ENCODE data around the gene GLYATL3. TPM values are rescaled to one million over a fixed set of nuclear protein-coding genes. Genes with fewer than 3 reads are reported as not detected.

Gene GLYATL3
- total and polyA plus RNA-seq, 10 of the 15 experiments (the other 5 are each of a cell fraction or from before 2014, with no cell fraction given) = not detected

DNA sequence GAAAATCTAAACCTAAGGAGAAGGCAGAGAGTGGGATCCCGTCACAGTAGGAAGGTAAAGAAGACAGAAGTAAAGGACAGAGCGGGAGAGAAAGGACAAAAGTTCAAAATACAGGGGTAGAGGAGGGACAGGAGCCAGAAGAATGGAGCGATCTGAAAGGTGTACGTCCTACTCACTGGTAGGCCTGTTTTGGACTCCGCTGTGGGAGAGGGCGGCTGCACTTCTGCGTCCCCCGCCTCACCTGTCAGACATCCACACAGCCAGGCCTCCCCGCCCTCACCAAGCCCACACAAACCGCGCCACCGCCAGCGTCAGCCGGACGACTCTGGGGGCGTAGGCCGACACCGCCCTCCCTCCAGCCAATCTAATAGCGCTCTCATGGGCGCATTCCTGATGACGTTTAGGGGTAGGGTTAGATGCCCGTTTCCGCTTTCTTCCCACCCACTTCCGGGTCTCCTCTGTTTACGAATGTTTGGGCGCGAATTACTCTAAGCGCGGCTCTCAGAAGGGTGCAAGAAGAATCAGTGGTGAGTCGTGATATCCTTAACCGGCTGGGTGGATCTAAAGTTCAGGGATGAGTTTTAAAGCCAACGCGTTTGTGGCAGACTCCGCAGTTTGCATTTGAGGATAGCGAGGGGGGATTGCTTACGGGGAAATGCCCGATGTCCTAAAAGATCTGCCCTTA is 36.7 kb upstream of the GLYATL3 start, which contains the start of the genes CENPQ and MMUT (continued):
- no peak for TF ChIP-seq ZNF274 (IDR thresholded peaks at IDR 0.05; ENCODE audit: insufficient read depth, insufficient read length)
- TF ChIP-seq KLF5 (IDR thresholded peaks at IDR 0.05; ENCODE audit: partially characterized antibody) = peak; percentile 88
- TF ChIP-seq ZBED1 (IDR thresholded peaks at IDR 0.05; ENCODE audit: borderline replicate concordance) = peak; percentile 21; the same call in 1 of the 2 replicates
- peak; percentile 90 for TF ChIP-seq FOXK2 (IDR thresholded peaks at IDR 0.05)
- peak; percentile 18; the same call in 1 of the 2 replicates for TF ChIP-seq DPF2 (IDR thresholded peaks at IDR 0.05)
- TF ChIP-seq HDAC2 (IDR thresholded peaks at IDR 0.05) = no peak; the same call in 1 of the 2 replicates
- TF ChIP-seq NR2C2 (IDR thresholded peaks at IDR 0.05; ENCODE audit: borderline replicate concordance, control insufficient read depth, insufficient read length, low read depth) = no peak
- TF ChIP-seq ZNF622 (IDR thresholded peaks at IDR 0.05) = no peak
- peak; percentile 81 for TF ChIP-seq HDGF (IDR thresholded peaks at IDR 0.05)
- peak; percentile 88; the same call in 1 of the 2 replicates for TF ChIP-seq MXI1 (IDR thresholded peaks at IDR 0.05; ENCODE audit: low read depth, low read length)
- TF ChIP-seq NFYB (IDR thresholded peaks at IDR 0.05; ENCODE audit: insufficient read depth, low read depth, low read length) = peak; percentile 72; the same call in 1 of the 2 replicates
- TF ChIP-seq, protein P1, sequence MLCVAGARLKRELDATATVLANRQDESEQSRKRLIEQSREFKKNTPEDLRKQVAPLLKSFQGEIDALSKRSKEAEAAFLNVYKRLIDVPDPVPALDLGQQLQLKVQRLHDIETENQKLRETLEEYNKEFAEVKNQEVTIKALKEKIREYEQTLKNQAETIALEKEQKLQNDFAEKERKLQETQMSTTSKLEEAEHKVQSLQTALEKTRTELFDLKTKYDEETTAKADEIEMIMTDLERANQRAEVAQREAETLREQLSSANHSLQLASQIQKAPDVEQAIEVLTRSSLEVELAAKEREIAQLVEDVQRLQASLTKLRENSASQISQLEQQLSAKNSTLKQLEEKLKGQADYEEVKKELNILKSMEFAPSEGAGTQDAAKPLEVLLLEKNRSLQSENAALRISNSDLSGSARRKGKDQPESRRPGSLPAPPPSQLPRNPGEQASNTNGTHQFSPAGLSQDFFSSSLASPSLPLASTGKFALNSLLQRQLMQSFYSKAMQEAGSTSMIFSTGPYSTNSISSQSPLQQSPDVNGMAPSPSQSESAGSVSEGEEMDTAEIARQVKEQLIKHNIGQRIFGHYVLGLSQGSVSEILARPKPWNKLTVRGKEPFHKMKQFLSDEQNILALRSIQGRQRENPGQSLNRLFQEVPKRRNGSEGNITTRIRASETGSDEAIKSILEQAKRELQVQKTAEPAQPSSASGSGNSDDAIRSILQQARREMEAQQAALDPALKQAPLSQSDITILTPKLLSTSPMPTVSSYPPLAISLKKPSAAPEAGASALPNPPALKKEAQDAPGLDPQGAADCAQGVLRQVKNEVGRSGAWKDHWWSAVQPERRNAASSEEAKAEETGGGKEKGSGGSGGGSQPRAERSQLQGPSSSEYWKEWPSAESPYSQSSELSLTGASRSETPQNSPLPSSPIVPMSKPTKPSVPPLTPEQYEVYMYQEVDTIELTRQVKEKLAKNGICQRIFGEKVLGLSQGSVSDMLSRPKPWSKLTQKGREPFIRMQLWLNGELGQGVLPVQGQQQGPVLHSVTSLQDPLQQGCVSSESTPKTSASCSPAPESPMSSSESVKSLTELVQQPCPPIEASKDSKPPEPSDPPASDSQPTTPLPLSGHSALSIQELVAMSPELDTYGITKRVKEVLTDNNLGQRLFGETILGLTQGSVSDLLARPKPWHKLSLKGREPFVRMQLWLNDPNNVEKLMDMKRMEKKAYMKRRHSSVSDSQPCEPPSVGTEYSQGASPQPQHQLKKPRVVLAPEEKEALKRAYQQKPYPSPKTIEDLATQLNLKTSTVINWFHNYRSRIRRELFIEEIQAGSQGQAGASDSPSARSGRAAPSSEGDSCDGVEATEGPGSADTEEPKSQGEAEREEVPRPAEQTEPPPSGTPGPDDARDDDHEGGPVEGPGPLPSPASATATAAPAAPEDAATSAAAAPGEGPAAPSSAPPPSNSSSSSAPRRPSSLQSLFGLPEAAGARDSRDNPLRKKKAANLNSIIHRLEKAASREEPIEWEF (IDR thresholded peaks at IDR 0.05; ENCODE audit: insufficient replicate concordance, low read depth, low read length) = no peak
- TF ChIP-seq, protein P2, sequence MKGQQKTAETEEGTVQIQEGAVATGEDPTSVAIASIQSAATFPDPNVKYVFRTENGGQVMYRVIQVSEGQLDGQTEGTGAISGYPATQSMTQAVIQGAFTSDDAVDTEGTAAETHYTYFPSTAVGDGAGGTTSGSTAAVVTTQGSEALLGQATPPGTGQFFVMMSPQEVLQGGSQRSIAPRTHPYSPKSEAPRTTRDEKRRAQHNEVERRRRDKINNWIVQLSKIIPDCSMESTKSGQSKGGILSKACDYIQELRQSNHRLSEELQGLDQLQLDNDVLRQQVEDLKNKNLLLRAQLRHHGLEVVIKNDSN (IDR thresholded peaks at IDR 0.05; ENCODE audit: borderline replicate concordance, extremely low read length, insufficient read depth, low read depth, low read length) = no peak
- no peak for TF ChIP-seq BCL11A (IDR thresholded peaks at IDR 0.05; ENCODE audit: low read depth, low read length)
- no peak for TF ChIP-seq SUZ12 (IDR thresholded peaks at IDR 0.05; ENCODE audit: unreplicated experiment)
- peak; percentile 56 for TF ChIP-seq SIX5 (IDR thresholded peaks at IDR 0.05; ENCODE audit: low read depth, low read length, severe bottlenecking)
- TF ChIP-seq ZNF384 (IDR thresholded peaks at IDR 0.05; ENCODE audit: borderline replicate concordance, low read depth, low read length) = no peak
- TF ChIP-seq NFXL1 (IDR thresholded peaks at IDR 0.05; ENCODE audit: borderline replicate concordance) = no peak
- TF ChIP-seq SMAD5 (IDR thresholded peaks at IDR 0.05; ENCODE audit: low read depth) = no peak
- TF ChIP-seq SMAD1 (IDR thresholded peaks at IDR 0.05; ENCODE audit: low read depth, partially characterized antibody) = no peak
- TF ChIP-seq, protein P3, sequence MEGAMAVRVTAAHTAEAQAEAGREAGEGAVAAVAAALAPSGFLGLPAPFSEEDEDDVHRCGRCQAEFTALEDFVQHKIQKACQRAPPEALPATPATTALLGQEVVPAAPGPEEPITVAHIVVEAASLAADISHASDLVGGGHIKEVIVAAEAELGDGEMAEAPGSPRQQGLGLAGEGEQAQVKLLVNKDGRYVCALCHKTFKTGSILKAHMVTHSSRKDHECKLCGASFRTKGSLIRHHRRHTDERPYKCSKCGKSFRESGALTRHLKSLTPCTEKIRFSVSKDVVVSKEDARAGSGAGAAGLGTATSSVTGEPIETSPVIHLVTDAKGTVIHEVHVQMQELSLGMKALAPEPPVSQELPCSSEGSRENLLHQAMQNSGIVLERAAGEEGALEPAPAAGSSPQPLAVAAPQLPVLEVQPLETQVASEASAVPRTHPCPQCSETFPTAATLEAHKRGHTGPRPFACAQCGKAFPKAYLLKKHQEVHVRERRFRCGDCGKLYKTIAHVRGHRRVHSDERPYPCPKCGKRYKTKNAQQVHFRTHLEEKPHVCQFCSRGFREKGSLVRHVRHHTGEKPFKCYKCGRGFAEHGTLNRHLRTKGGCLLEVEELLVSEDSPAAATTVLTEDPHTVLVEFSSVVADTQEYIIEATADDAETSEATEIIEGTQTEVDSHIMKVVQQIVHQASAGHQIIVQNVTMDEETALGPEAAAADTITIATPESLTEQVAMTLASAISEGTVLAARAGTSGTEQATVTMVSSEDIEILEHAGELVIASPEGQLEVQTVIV (IDR thresholded peaks at IDR 0.05; ENCODE audit: borderline replicate concordance, partially characterized antibody) = peak; percentile 74
- TF ChIP-seq MEF2A (IDR thresholded peaks at IDR 0.05; ENCODE audit: insufficient read depth, low read depth, low read length) = 0 out of 2 replicates have a peak, but pooled peaks have one; percentile 43
- TF ChIP-seq GATAD2B (conservative IDR thresholded peaks at IDR 0.05; ENCODE audit: low read depth) = peak; percentile 75
- TF ChIP-seq POLR2A (IDR thresholded peaks at IDR 0.05; ENCODE audit: low read depth, low read length) = peak; percentile 93
